ENCODE measurements around the gene HS3ST3A1.
"Not testable (repeated sequence)": the region's sequence is repeated elsewhere in the genome, so short reads cannot be mapped to it uniquely, and the experiment has no call there.

HS3ST3A1 gene

DNA sequence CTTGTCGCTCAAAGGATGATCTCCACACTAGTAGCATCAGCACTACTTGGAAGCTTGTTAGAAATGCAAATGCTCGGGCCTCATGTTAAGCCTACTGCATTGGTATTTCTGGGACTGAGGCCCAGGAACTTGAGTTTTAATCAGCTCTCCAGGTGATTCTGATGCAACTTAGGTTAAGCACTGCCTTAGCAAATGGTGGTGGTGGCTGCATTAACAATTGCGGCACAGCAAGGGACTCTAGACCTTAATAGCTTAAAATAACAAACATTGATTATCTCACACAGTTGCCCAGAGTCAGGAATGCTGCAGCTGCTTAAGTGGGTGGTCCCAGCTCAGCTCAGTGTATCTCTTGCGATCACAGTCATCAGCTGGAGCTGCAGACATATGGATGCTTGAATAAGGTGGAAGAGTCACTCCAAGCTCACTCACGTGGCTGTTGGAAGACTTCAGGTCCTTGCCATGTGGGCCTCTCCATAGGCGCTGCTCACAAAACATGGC is 25.8 kb downstream of the HS3ST3A1 start:
- no peak for DNase-seq (ENCODE audit: low read depth in 2 of 2)

- DNase-seq (ENCODE audit: low read depth in 2 of 2): no peak
These were observed 26.3 kb downstream of the HS3ST3A1 start for GRCh38 chr17:13575466-13575865.

DNA sequence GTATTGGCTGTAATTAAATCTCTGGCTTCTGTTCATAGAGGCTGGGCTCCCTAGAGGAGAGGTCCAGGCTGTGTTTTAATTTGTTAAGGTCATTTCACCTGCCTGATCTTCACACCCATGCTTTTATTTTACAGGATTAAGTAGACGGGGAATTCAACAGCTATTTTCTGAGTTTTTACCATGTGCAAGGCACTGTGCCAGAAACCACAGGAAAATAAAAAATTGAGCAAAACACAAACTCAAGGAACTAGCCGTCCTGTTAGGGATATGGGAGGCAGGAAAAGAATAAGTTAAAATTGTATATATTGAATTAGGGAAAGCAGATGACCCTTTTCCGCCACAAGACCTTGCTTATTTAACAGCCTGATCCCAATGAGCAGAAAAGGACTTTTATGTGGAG is 29.1 kb downstream of the HS3ST3A1 start:
- no peak for DNase-seq (ENCODE audit: low read depth in 2 of 2)

DNA sequence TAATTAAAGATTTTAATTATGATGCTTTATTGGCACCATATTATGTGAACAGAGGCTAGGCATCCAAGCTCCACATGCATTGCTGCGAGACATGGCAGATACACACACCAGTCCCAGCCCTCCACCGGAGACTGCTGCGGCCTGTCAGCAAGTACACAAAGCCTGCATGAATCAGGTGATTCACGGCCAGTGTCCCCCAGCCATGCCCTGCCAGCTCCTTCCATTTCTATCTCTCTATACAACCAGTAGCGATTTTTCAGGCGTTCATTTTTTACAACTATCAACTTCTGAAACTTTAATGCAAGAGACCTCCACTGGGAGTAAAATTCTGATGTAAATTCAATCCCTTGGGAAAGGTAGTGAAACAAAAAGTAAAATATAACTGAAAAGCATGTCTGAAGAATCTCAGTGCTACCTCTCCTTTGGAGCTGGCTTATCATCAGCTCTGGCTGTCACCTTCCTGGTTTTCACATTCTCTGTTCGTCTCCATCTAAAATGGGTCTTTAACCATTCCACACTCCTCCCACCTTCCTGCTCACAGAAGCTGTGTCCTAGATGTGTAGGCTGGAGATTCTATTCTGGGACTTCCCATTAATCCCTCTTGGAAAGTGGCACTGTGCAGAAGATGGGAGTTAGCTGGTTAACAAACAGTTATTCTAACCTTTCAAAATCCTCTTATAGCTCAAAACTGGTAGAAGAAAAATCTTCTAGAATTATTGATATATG is 32.2 kb downstream of the HS3ST3A1 start:
- no peak for DNase-seq (ENCODE audit: low read depth in 2 of 2)

DNA sequence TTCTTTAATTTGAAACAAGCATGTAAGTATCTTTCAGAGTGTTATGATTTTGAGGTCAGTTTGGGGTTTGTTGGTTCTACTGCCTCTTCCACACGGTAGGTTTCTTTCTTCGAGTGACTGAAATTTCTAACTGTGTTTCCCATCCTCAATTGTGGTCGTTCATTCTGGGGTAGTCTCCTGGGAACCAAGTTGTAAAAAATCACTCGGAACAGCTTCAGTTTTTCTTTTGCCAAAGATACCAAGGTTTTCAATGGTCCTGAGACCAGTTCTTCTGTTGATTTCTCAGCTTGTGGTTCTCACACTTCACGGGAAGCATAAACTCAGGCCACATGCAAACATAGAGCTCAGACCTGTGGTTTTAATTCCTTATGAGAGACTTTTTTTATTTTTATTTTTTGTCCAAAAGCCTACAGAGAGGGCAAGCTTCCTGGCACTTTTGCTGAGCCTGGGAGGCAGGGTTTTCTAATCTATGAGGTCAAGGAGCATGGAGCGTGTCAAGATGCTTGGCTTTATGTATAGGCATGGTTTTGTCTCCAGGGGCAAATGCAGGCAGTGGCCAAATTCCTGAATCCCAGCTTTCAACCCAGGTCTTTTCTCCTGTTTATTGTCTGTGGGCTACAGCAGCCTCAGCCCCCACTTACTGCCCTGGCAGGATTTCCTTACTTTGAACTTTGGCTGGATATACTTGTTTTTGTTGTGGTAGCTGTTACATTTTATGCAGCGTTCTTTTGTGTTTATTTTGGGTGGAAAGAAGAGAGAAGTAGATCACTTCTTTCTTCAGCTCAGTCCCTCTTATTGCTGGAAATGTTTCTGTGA is 32.9 kb downstream of the HS3ST3A1 start:
- DNase-seq (ENCODE audit: low read depth in 2 of 2): no peak

GRCh38 chr17:13563866-13564265 is 37.9 kb downstream of the HS3ST3A1 start:
- DNase-seq (ENCODE audit: low read depth in 2 of 2): no peak

- no peak for DNase-seq (ENCODE audit: low read depth in 2 of 2)
These were observed 39.4 kb downstream of the HS3ST3A1 start for GRCh38 chr17:13562271-13562800.

- DNase-seq (ENCODE audit: low read depth in 2 of 2): no peak
These were observed 40.0 kb downstream of the HS3ST3A1 start for GRCh38 chr17:13561606-13562270.

DNA sequence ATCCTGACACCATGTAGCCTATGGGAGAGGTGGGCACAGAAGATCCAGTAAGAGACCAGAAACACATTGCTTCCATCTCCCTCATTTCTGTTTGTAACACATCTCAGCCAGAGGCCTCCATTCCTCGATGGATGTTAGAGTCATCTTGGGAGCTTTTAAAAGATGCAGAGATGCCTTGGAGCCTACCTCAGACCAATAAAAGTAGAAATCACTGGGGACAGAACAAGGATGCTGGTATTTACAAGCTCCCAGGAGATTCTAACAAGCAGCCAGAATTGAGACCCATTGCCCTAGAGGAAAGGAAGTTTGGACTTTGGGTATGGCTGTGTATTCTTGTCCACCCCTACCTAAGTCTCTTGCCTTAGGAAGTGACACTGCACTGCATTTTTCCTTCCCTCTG is 40.8 kb downstream of the HS3ST3A1 start:
- no peak for DNase-seq (ENCODE audit: low read depth in 2 of 2)

DNA sequence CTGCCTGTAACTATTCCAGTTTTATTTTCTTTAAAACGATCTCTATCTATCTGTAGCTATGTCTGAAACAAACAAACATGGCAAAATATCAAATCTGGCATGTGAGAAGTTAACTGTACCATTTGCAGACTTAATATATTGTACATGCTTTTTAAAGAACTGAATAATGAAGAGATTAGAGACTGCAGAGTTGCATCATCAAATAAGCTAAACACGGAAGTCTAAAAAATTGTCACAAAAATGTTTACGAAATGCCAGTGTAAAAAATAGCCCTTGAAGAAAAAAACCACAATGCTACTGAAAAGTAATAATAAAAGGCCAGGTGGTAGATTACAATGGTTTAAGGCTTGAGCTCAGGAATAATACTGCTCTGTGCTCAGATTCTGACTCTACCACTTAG is 43.1 kb downstream of the HS3ST3A1 start:
- DNase-seq (ENCODE audit: low read depth in 2 of 2): no peak

- no peak for DNase-seq (ENCODE audit: low read depth in 2 of 2)
These were observed 44.7 kb downstream of the HS3ST3A1 start for GRCh38 chr17:13557077-13557476.

DNA sequence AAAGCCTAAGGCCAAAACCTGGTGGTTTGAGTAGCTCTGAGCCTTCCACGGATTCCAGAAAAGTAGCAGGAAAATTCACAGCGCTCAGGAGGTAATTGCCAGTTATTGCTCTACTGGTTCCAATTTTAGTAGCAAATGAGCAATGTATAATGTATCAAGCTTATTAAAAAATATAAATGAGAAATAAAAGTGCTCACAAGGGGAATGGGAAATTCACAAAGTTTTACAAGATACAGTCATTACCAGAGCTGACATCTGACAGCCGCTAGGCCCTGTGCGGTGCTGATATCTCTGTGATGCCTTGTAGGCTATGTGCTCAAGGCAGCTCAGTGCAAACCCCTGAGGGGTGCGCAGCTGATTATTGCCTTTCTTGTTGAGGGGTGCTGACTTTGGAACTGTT is 47.5 kb downstream of the HS3ST3A1 start:
- no peak for DNase-seq (ENCODE audit: low read depth in 2 of 2)

DNA sequence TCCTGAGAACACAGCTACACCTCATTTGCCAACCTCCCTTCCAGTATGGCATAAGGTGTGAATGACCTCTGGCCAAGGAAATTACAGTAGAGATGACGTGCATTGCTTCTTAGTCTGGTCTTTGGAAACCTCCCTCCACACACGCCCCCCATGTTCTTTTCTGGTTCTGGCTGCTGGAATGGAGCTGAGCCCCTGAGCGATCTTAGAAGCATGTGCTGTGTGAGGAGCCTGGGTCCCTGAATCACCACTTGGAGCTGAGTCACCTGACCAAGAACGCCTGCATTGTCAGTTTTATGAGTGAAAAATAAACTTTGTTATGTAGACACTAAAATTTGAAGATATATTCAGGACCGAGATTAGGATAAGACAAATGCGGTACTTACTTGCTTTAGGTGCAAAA is 51.4 kb downstream of the HS3ST3A1 start:
- DNase-seq (ENCODE audit: low read depth in 2 of 2): no peak

- DNase-seq (ENCODE audit: low read depth in 2 of 2): not testable (repeated sequence)
These were observed 53.2 kb downstream of the HS3ST3A1 start for GRCh38 chr17:13548576-13548975.

- DNase-seq (ENCODE audit: low read depth in 2 of 2): no peak
These were observed 54.9 kb downstream of the HS3ST3A1 start for GRCh38 chr17:13546851-13547250.

- no peak for DNase-seq (ENCODE audit: low read depth in 2 of 2)
These were observed 55.8 kb downstream of the HS3ST3A1 start for GRCh38 chr17:13545941-13546340.

GRCh38 chr17:13544765-13545164 is 57.0 kb downstream of the HS3ST3A1 start:
- no peak for DNase-seq (ENCODE audit: low read depth in 2 of 2)

GRCh38 chr17:13544292-13544691 is 57.4 kb downstream of the HS3ST3A1 start:
- DNase-seq (ENCODE audit: low read depth in 2 of 2): no peak

DNA sequence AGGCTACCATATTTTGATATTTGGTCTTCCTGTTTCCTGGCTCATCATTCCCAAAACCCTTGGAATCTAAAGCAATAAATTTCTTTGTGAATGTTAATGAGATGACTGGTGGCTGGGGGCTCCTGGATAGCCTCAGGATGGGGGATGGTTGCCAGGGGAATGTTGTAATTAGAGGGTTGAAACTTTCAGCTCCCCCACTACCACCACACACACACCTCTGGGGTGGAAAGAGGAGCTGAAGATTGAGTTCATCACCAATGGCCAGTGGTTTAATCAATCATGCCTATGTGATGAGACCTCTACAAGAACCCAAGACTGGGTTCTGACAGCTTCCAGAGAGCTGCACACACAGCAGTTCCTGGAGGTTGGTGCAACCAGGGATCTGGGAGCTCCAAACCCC is 59.1 kb downstream of the HS3ST3A1 start:
- DNase-seq (ENCODE audit: low read depth in 2 of 2): no peak

- DNase-seq (ENCODE audit: low read depth in 2 of 2): no peak
These were observed 60.7 kb downstream of the HS3ST3A1 start for GRCh38 chr17:13541032-13541480.

DNA sequence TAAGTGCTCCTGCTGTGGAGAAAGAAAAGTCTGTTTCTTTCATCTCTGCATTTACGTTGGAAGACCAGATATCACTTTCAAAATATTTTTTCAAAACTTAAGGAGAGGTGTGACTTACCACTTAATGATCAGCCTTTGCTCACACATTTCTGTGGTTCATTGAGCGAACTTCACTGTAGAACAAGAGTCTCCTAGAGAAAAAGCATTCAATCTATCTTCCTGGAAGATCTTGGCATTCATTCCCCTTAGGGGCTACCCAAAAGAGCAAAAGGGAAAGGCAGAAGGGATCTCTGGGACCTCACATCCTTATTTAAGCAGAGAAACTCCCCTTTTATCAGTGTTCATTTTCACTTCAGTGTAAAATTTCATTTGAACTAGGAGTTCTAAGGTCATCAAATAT is 61.2 kb downstream of the HS3ST3A1 start:
- DNase-seq (ENCODE audit: low read depth in 2 of 2): no peak

- no peak for DNase-seq (ENCODE audit: low read depth in 2 of 2)
These were observed 62.3 kb downstream of the HS3ST3A1 start for GRCh38 chr17:13539421-13539820.

All from activated CD4-positive, alpha-beta T cell treated with anti-CD3 and anti-CD28 coated beads for 24 hours (primary cell).